ENCODE results near the gene PDGFD. TPM values are rescaled to one million over a fixed set of nuclear protein-coding genes. Genes with fewer than 3 reads are reported as not detected.

PDGFD gene
- total RNA-seq, 1 experiment from 2014 or later, result 2.6 TPM

GRCh38 chr11:103863497-103863896, 300.4 kb downstream of the PDGFD start (continued):
- no peak for TF ChIP-seq E2F1 (CRISPR knock-in tag; IDR thresholded peaks at IDR 0.05)
- TF ChIP-seq ATF2 (CRISPR knock-in tag; IDR thresholded peaks at IDR 0.05; ENCODE audit: borderline replicate concordance, low read depth), result no peak
- TF ChIP-seq SMAD4 (CRISPR knock-in tag; IDR thresholded peaks at IDR 0.05), result no peak
- TF ChIP-seq TEAD4 (CRISPR knock-in tag; IDR thresholded peaks at IDR 0.05), result no peak
- no peak for TF ChIP-seq FOXP4 (CRISPR knock-in tag; IDR thresholded peaks at IDR 0.05)
- TF ChIP-seq SP1 (CRISPR knock-in tag; conservative IDR thresholded peaks at IDR 0.05), result no peak
- TF ChIP-seq OVOL2 (CRISPR knock-in tag; IDR thresholded peaks at IDR 0.05; ENCODE audit: borderline replicate concordance), result no peak
- TF ChIP-seq CREB1 (CRISPR knock-in tag; IDR thresholded peaks at IDR 0.05), result no peak
- TF ChIP-seq RORB (CRISPR knock-in tag; IDR thresholded peaks at IDR 0.05), result no peak
- no peak for TF ChIP-seq IRF2 (CRISPR knock-in tag; IDR thresholded peaks at IDR 0.05; ENCODE audit: borderline replicate concordance, low read depth)

- H3K36me3 Mint-ChIP-seq, result no peaks in the 10 kb centered on the region
These were observed 301.2 kb downstream of the PDGFD start for GRCh38 chr11:103862802-103863174.

More at GRCh38 chr11:103862802-103863174, 301.2 kb downstream of the PDGFD start:
- Mint-ChIP-seq H3K27ac (no peak overlapping the region), H3K4me3 (no peak overlapping the region), H3K9me3 (no peaks in the 10 kb centered on the region), H3K4me1 (peaks cover 14% of the 10 kb centered on the region), H3K27me3 (ENCODE audit: low read depth) (no peaks in the 10 kb centered on the region)
- POLR2A ChIA-PET, result no interaction called here
- CTCF ChIA-PET, result interaction anchor here (1.0 to 1.4 kb wide), 5 partner anchors 9 to 180 kb away, joined by 3 to 13 read pairs (median 4); no protein-coding TSS in a partner anchor
- DNase-seq (ENCODE audit: low spot score) (peak; percentile 17), ATAC-seq (peak; percentile 95)
- no peak for TF ChIP-seq E2F4 (CRISPR knock-in tag; IDR thresholded peaks at IDR 0.05; ENCODE audit: borderline replicate concordance, low read depth)
- TF ChIP-seq CBFB (CRISPR knock-in tag; IDR thresholded peaks at IDR 0.05; ENCODE audit: low read depth), result no peak
- TF ChIP-seq CDX4 (CRISPR knock-in tag; IDR thresholded peaks at IDR 0.05; ENCODE audit: borderline replicate concordance), result no peak
- TF ChIP-seq GTF2I (CRISPR knock-in tag; conservative IDR thresholded peaks at IDR 0.05), result no peak
- no peak for TF ChIP-seq RORB (CRISPR knock-in tag; IDR thresholded peaks at IDR 0.05)
- no peak for TF ChIP-seq ZNF416 (CRISPR knock-in tag; IDR thresholded peaks at IDR 0.05)
- TF ChIP-seq GABPB1 (CRISPR knock-in tag; IDR thresholded peaks at IDR 0.05), result no peak
- no peak for TF ChIP-seq ZNF219 (CRISPR knock-in tag; IDR thresholded peaks at IDR 0.05; ENCODE audit: borderline replicate concordance)
- TF ChIP-seq PRDM15 (CRISPR knock-in tag; IDR thresholded peaks at IDR 0.05), result no peak

Data from WTC11 (cell line).